NCI-H82 treated with DMSO at 0.1 percent for 48 hours (cell line): ENCODE measurements around the gene ZHX3.
"Not testable (repeated sequence)": the region's sequence is repeated elsewhere in the genome, so short reads cannot be mapped to it uniquely, and the experiment has no call there.

Source experiments
- DNase-seq: peaks from one replicate; lab custom pipeline; 2025; ENCODE audit not compliant: unreplicated experiment; lab: John Stamatoyannopoulos, UW

The ZHX3 gene

DNA sequence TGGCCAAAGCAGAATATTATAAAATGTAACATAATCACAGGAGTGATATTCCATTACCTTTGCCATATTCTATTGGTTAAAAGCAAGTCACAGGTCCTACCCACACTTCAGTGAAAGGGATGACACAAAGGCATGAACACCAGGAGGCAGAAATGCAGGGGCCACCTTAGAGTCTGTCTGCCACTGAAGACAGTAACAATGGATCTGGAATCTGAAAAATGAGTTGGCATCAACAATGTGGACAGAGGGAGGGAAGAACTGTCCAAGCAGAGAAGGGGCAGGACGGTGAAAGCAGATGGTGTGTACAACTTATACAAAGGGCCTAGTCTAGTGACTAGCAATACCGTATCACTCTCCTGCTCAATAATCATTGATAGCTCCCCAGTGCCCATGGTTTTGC, 16.5 kb upstream of the ZHX3 start:
- no peak for DNase-seq

DNA sequence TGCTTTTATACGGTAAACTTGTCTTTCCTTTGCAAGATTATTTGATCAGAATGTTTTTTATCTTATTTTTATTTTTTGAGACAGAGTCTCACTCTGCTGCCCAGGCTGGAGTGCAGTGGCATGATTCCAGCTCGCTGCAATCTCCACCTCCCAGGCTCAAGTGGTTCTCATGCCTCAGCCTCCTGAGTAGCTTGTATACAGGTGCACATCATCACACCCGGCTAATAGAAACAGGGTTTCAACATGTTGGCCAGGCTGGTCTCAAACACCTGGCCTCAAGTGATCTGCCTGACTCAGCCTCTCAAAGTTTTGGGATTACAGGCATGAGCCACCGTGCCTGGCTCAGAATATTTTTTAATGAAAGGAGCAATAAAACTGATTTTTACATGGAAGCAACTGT, 14.2 kb upstream of the ZHX3 start:
- no peak for DNase-seq

DNA sequence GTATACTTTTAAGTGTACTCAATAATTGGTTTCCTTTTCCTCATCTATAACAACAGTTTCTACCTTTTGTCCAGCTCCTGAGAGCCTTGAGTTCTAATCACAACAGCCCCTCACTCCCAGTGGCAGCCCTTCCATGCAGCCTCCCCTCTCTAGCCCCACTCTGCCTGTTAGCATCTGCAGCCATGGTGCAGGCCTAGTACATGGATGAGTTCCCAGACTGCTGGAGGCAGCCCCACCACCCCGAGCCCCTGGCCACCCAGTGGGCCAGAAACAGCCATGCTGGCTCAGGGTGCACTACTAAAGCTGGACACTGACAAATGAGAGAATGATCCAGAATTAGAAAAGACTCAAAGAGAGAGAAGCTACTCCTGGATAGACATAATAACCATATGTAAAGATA, 13.4 kb upstream of the ZHX3 start:
- DNase-seq, result no peak

DNA sequence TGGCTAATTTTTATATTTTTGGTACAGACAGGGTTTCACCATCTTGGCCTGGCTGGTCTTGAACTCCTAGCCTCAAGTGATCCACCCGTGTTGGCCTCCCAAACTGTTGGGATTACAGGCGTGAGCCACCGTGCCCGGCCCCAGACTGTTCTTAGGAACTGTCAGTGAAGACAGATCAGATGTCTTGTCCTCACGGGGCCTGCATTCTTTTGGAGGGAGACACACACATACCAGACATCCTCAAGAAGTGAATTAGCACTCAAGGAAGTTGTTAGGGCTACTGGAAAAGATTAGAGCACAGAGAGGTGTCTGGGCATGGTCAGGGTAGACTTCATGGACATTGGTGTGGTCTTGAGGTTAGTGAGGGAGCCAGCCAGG, 12.8 kb upstream of the ZHX3 start:
- DNase-seq, result no peak

DNA sequence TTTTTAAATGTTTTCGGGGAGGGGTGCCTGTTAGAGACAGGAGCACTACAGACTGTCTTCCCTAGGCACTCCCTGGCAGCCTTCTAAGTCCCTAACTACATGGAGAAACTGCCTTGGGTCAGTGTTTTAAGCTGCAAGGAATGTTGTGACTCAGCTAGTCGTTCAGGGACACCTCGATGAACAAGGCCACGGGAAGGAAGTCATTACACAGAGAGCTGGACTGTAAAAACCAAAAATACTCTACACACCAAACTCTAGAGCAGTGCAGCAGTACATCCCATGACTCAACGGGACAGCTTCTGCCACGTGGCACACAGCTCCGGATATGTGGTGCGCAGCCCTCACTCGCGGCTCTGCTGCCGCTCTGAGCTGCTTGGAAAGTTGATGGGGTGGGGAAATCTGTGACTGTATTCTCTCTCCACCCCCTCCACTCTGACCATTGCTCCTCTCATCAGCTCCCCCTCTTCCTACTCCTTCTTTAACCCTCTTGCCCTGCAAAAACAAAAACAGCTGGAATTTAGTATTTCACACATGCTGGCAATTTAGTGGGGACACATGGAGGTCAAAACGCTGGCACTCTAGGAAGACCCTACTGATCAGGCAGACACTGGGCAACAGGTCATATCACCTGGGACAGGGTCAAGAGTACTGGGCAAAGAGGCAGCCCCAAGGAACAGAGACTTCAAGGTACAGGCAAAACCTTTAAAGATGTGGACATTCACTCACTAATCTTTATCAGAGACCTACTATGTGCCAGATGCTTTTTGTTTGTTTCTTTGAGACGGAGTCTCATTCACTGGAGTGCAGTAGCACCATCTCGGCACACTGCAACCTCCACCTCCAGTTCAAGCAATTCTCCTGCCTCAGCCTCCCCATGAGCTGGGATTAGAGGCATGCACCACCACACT, 12.2 kb upstream of the ZHX3 start:
- no peak for DNase-seq

DNA sequence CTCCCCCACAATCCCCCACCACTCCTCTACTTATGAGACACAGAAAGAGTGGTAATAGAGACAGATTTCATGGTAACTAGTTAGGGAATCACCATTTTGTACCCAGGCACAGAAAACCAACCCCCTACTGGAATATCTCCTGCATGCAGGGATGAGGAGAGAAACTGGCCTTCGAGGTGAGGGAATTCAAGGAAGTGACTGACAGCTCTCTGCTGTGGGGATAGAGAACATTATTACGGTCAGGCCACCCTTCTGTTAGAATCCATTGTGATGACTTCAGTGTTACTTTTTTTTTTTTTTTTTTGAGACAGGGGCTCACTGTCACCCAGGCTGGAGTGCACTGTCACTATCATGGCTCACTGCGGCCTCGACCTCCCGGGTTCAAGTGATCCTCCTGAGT, 9.6 kb upstream of the ZHX3 start:
- no peak for DNase-seq

DNA sequence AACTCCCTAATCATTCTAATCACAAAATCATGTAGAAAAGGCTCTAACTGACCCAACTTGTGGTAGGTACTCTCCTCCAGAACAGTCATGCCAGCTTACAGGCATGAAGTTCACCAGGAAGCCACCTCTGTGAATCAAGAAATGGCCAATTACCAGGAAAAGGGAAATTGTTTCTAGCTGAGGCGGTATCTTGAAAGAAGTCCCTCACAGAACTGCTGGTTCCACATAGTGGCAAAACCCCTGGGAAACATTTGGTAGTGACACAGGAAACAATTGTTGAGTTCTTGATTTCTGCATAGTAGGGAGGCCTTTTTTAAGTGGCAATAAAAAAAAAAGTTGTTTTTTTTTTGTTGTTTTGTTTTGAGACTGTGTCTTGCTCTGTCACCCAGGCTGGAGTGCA, 3.4 kb upstream of the ZHX3 start:
- DNase-seq, result no peak

DNA sequence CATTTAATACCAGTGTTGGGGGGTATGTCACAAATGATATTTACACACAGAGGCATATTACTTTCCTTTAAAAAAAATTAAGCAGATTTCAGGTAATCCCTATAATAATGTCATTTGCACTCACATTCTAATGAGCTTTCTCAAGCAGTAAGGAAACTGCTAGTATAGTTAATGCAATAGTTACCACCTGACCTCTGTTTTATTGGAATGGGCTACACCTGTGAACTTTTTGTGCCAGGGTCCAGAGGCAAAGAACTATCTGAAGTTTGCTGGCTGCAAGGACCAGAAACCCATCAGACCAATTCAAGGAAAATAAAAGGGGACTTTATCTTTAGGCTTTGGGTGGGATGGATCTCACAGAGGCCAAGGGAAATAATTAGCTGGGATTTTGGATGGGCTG, 2.9 kb upstream of the ZHX3 start:
- no peak for DNase-seq

DNA sequence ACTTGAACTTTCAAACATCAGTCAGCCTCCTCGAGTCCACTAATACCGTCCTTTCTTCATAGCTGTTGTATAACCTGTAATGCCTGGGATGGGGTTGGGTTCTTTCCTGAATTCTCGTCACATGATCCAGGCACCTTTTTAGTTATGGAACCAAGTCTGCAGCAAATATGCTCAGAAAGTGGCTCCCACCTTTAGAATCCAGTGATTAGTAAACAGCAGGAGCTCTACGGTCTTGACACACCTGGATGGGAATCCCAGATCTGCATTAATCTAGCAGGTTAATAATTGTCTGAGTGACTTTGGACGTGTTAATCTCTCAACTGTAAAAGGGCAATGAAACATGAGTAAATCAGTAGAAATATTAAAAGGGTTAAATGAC, 729 bp upstream of the ZHX3 start:
- no peak for DNase-seq

DNA sequence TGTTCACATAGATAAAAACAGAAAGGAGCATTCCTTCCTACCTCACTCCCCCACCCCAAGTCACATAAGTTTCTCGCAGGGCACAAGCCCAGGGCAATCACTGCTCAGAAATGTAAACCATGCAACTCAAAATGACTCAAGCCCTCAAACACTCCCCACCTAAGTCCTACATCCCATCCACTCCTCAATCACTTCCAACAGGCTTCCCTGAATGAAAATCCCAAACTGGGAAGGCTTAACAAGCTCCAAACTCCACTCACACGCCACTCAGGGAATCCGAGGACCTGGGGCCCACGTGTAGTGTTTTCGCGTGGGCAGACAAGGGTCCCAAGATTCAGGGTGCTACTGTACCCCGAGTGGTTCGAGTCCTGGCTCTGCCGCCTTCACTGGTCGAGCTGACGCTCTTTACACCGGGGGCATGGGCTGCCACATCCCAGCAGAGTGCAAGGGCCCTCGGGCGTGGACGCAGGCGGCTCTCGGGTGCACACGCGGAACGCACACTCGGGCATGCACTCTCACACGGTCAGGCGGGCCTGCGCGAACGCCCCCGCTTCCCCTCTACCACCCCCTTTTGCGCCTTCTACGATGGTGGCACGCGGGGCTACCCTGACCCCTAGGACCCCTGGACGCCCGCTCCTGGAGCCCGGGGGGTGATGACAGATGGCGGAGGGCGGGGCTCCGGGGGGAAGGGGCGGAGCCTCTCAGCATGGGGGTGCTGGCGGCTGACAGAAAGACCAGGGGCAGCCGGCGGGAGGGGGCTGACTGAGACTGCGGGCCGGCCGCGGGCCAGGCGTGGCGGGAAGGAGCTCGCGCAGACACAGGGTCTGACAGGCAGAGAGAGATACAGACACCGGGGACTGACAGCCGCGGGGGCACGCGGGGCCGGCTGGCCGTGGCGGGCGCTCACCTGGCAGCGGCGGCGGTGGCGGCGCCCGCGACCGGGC, 657 bp downstream of the ZHX3 start:
- DNase-seq, result peak; percentile 42

DNA sequence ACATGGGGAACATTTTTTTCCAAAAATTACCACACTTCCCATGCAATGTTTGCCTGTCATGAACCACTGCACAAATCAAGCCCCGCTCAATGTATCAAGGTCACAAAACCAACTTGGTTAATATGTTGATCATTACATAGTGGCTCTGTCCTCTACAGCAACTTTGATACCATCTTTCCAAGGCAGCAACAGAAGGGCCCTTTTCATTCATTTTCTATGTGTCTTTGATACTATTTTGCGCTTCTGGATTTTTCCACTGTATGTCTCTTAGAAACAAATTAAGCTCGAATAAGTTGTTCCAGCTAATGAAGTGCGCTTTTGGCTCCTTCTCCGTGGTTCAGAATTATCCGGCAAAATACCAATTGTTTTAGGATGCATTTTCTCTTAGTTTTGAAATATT, 1.5 kb downstream of the ZHX3 start:
- DNase-seq, result no peak

DNA sequence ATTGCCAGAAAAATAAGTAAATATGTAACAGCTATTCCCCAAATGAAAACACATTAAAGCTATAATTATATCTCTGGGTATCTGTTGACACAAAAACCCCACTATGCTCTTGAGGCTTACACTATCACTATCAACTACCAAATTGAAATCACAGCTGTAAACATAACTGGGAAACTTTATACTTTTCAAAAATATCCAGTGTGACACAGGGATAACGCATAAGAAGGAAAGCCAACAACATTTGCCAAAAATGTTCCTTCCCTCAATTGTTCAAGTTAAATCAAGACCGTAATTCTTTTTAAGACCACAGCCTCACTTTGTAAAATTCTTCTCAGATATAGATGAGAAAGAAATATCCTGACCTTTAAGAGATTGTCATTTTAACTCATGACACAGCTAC, 3.1 kb downstream of the ZHX3 start:
- DNase-seq, result no peak

DNA sequence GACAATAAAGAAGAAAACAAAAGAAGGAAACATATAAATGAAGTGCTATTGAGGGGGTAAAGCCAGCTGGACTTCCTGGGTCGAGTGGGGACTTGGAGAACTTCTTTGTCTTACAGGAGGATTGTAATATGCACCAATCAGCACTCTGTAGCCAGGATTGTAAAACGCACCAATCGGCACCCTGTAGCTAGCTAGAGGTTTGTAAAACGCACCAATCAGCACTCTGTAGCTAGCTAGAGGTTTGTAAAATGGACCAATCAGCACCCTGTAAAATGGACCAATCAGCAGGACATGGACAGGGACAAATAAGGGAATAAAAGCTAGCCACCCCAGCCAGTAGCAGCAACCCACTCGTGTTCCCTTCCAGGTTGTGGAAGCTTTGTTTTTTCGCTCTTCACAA, 5.5 kb downstream of the ZHX3 start:
- not testable (repeated sequence) for DNase-seq

DNA sequence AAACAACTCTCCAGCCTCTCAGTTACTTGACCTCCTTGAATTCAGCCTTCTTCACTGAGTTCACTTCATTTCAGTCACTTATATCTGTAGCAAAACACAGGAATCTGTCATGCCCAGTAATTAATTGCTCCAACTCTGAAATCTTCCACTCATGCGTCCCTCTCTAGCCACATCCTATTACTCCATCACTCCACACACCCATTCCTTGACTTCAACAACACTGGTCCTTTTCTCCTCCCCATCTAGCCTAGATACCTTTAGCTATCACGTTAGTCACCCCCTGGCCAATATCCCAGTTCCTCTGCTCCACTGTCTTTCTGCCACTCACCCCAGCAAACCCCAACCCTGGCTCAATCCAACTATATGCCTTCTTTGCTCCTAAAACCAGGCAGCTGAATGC, 7.7 kb downstream of the ZHX3 start:
- no peak for DNase-seq

DNA sequence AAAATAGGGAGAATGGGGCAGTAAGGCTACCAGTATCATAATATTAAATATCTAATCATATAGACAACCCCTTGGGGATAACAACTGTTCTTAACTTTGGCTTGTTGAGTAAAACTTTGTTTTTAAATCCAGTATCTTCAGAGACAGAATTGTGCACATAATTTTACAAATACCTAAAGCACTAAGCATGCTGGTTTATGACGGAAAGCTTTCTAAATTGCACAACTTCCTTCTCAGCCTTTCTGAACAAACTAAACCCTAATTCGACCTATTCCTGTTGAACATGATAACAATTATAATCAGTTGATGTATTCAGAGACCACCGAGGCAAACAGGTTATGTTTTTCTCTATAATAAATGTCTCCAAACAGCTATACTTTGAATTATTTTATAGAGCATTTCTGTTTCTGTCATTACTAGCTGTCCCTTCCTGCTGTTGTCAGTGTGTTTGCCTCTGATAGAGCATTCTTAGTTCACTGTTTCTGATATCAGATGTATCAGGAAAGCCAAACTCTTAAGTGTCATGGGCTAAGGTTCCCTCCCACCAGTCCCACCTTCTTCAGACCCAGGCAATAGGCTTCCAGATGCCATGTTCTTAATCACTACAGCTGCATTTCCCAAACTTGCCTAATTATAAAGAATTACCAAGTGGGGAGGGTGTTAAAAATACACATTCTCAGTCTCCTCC, 8.7 kb downstream of the ZHX3 start:
- no peak for DNase-seq

DNA sequence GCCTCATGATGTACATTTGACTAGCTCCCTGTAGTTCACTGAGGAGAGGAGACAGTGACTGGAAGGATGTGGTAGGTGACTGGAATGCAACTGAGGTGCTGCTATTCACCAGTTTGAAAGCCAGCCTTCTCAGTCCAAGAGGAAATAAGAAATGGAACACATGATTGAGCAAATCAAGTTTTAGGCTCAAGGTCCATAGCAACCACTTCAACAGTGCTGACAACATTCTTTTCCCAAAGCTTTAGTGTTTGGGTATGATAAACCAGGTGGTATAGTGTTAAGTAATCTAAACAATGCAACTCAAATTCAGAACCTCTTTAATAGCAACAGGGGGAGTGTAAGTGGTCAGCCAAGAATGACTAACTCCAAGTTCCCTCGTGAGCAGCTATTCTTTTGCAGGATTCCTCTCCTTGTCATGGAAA, 9.2 kb downstream of the ZHX3 start:
- no peak for DNase-seq

DNA sequence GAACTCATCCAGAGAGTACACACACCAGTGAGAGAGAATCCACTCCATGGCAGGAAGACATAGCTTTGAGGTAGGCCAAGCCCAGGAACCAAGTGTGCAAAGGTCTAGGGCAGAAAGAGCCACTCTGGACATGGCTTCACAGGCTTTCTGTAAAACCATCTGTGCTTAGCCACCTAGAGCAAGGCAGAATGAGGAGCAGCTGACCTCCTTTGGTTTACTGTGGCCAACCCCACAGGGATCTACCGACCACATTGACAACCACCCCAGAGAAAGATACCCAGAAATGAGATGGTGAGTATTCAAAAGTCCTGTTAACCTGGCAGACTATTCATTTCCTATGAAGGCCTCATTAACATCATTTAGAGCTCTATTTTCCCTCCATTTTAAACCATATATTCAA, 10.5 kb downstream of the ZHX3 start:
- no peak for DNase-seq

DNA sequence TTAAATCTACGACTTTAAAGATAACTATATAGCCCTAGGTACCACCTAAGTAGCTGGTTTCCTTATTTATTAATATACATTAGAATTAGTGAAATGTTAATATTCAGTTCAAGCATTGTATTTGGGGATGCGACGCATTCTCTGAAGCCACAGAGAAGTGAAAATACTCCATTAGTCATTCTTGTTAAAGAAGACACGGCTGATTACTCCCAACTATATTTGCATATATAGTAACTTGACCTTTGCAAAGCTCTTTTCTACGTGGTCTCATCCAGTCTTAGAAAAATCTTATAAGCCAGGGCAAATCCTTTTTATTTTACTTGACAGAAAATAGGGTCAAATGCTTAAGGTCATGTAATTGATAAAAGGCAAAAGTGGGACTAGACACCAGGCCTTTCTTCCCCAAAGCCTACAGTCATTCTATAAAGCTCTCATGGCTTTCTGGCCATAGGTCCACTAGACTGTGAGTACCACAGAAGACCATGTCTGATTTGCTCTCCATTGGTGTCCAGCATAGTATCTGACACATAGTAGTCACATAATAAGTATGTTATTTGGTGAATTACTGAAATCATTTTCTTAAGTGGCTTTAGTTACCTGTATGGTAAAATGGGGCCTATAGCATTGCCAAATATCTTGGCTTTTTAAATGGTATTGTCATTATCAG, 11.3 kb downstream of the ZHX3 start:
- DNase-seq, result no peak

DNA sequence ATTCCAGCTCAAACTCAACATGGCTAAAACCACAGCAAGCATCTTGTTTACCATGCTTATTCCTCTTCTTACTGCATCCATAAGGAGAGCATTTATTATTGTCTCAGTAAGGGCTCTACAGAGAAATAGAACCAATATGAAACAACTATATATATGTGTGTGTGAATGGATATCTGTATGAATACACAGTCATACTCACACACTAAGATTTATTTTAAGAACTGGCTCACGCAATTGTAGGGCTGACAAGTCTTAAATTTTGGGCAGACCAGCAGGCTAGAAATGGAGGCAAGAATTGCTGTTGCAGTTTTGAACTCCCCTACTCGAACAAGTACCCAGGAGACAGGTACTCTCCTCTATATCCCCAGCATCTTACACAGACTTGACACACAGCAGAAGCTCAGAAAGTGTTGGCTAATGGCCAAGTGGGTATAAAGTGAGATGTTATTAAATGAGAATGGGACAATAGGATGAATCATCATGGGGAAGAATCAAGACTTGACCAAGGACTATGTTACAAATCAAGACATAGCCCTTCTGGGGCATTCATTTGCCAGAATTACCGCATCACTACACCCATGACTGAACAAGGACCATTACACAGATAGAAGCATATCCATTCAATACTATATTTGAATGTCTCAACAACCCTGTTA, 13.0 kb downstream of the ZHX3 start:
- no peak for DNase-seq

DNA sequence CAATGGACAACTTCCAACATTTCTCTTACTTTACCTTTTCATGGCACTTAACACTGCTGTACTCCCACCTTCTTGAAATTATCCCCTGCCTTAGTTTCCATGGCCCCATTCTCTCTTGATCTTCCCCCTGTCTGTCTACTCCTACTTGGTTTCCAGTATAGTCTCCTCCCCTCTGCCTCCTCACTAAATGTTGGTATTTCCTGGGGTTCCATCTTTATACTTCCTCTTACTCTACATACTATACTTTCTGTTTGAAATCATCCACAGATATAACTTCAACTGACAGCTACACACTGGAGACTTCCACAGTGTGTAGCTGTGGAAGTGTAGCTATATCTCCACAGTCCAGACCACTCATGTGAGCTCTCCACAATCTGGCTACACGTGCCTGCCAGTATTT, 13.5 kb downstream of the ZHX3 start:
- DNase-seq, result no peak

DNA sequence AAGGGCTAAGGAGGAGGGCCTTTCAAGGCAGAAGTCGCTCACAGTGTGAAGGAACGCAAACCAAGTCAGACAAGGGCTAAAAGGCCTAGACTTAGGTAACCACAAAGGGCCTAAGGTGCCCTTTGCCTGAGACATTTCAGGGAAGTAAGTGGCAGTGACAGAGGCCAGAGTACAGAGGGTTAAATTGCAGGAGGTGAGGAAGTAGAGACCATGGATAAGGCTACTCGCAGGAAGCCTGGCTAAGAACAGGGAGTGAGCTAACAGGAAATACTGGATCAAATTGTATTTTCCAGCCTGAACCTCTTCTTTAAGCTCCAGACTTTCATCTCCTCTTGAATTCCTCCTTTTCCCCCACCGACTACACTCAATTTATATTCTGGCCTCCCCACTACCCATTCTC, 16.6 kb downstream of the ZHX3 start:
- no peak for DNase-seq
